ENCODE measurements around the gene CNOT4. TPM values are rescaled to one million over a fixed set of nuclear protein-coding genes. Genes with fewer than 3 reads are reported as not detected.
A peak's percentile ranks its signal among the peaks of the same experiment; 100 is the strongest.

Gene CNOT4
- total and polyA plus RNA-seq, 2 experiments from 2014 or later = 6.7 to 18.2 TPM

DNA sequence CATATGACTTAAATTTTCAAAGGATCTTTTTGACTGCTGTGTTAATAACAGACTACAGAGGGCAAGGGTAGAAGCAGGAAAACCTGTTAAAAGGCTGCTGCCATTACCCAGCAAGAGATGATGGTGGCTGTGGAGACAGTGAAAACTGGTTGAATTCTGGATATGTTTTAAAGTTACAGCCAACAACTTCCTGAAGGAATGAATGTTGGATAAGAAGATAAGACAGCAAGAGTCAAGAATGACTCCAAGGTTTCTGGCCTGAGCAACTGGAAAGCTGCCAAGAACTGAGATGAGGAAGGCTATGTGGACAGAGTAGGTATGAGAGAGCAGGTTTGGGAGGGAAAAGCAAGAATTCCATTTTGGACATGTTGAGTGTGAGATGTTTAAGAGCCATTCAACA lies 19.1 kb downstream of the CNOT4 start:
- no peak for TF ChIP-seq EZH2phosphoT487 (IDR thresholded peaks at IDR 0.05; ENCODE audit: insufficient read depth, low read depth)
- no peak for TF ChIP-seq EZH2 (IDR thresholded peaks at IDR 0.05; ENCODE audit: insufficient read depth, poor library complexity, severe bottlenecking)
- Histone ChIP-seq H3K9ac (no peak overlapping the region), H2AFZ (no peak overlapping the region), H3K4me3 (no peak overlapping the region), H4K20me1 (ENCODE audit: insufficient read depth) (peaks cover 15% of the 10 kb centered on the region), H3K9me2 (ENCODE audit: insufficient read depth) (no peaks in the 10 kb centered on the region), H3K27me3 (replicated peaks; ENCODE audit: insufficient read depth) (no peaks in the 10 kb centered on the region), H3K27ac (no peak overlapping the region), H3K79me2 (ENCODE audit: insufficient read depth) (peaks cover 100% of the 10 kb centered on the region), H3K4me2 (ENCODE audit: unreplicated experiment) (no peak overlapping the region), H3F3A (ENCODE audit: insufficient read depth) (peaks cover 8% of the 10 kb centered on the region), H3K9me3 (ENCODE audit: low read depth) (no peaks in the 10 kb centered on the region), H3K4me1 (ENCODE audit: insufficient read depth) (peaks cover 19% of the 10 kb centered on the region), H3K36me3 (ENCODE audit: low read depth) (no peaks in the 10 kb centered on the region)
- DNase-seq = peak; percentile 37
- in situ Hi-C loops (cut with MboI) = no loop called here

DNA sequence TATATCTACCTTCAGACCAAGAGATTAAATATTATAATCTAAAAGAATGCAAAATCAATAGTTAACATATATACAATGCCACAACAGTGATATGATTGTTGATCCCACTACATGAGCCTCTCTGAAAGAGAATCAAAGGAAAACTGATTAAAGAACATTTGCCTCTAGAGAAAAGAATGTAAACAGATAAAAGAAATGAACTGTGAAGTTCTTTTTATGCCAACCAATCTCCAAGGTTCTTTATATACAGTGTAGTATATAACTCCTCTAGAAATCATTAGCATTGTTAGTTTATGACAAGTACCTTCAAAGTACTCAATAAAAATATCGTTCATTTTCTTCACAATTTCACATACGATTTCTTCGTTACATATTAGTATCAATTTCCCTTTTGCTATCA lies 20.1 kb downstream of the CNOT4 start:
- H3K9me3 ChIP-seq (ENCODE audit: low read depth) = no peaks in the 10 kb centered on the region
- 97% methylated on average over 3 of the region's 3 CpGs for WGBS, 2 experiments (ENCODE audit: low coverage in 1 of 2, low lambda C conversion rate in 2 of 2, missing lambda C conversion rate in 2 of 2)
- H4K20me1 ChIP-seq (ENCODE audit: insufficient read depth) = peaks cover 19% of the 10 kb centered on the region
- H3K9me2 ChIP-seq (ENCODE audit: insufficient read depth) = no peaks in the 10 kb centered on the region
- no peak for DNase-seq
- H3K4me3 ChIP-seq = no peak overlapping the region
- no peak overlapping the region for H3K9ac ChIP-seq
- peaks cover 18% of the 10 kb centered on the region for H3F3A ChIP-seq (ENCODE audit: insufficient read depth)
- no peak overlapping the region for H3K27ac ChIP-seq
- TF ChIP-seq EZH2phosphoT487 (IDR thresholded peaks at IDR 0.05; ENCODE audit: insufficient read depth, low read depth) = no peak
- TF ChIP-seq EZH2 (IDR thresholded peaks at IDR 0.05; ENCODE audit: insufficient read depth, poor library complexity, severe bottlenecking) = no peak
- H3K36me3 ChIP-seq (ENCODE audit: low read depth) = no peaks in the 10 kb centered on the region
- H2AFZ ChIP-seq = no peak overlapping the region
- H3K4me1 ChIP-seq (ENCODE audit: insufficient read depth) = peaks cover 25% of the 10 kb centered on the region
- no peaks in the 10 kb centered on the region for H3K27me3 ChIP-seq (replicated peaks; ENCODE audit: insufficient read depth)
- in situ Hi-C loops (cut with MboI) = no loop called here
- H3K79me2 ChIP-seq (ENCODE audit: insufficient read depth) = peaks cover 100% of the 10 kb centered on the region
- H3K4me2 ChIP-seq (ENCODE audit: unreplicated experiment) = no peak overlapping the region

GRCh38 chr7:135486261-135486920 lies 23.5 kb downstream of the CNOT4 start:
- Histone ChIP-seq H3K27me3 (replicated peaks; ENCODE audit: insufficient read depth) (no peaks in the 10 kb centered on the region), H3K4me2 (ENCODE audit: unreplicated experiment) (peak overlapping the region; percentile 48), H4K20me1 (ENCODE audit: insufficient read depth) (peaks cover 9% of the 10 kb centered on the region; the same call in 1 of the 2 replicates), H3K27ac (peak overlapping the region; percentile 63), H3K4me1 (ENCODE audit: insufficient read depth) (peaks cover 25% of the 10 kb centered on the region), H3K9me3 (ENCODE audit: low read depth) (no peaks in the 10 kb centered on the region), H3K79me2 (ENCODE audit: insufficient read depth) (peaks cover 100% of the 10 kb centered on the region), H3K9me2 (ENCODE audit: insufficient read depth) (no peaks in the 10 kb centered on the region), H3F3A (ENCODE audit: insufficient read depth) (peaks cover 23% of the 10 kb centered on the region), H2AFZ (no peak overlapping the region), H3K4me3 (peak overlapping the region; percentile 22; the same call in 1 of the 2 replicates), H3K36me3 (ENCODE audit: low read depth) (no peaks in the 10 kb centered on the region), H3K9ac (0 out of 2 replicates have a peak overlapping the region, but pooled peaks have one; percentile 20)
- no peak for TF ChIP-seq EZH2phosphoT487 (IDR thresholded peaks at IDR 0.05; ENCODE audit: insufficient read depth, low read depth)
- WGBS, 2 experiments (ENCODE audit: low coverage in 1 of 2, low lambda C conversion rate in 2 of 2, missing lambda C conversion rate in 2 of 2) = 45 to 48% methylated on average over 3 of the region's 3 CpGs
- in situ Hi-C loops (cut with MboI) = no loop called here
- DNase-seq = peak; percentile 69

GRCh38 chr7:135481598-135481979 lies 28.3 kb downstream of the CNOT4 start:
- DNase-seq = no peak
- in situ Hi-C loops (cut with MboI) = no loop called here
- H3K79me2 ChIP-seq (ENCODE audit: insufficient read depth) = peaks cover 99% of the 10 kb centered on the region
- H3K27ac ChIP-seq = no peak overlapping the region
- H3K4me2 ChIP-seq (ENCODE audit: unreplicated experiment) = no peak overlapping the region
- no peak overlapping the region for H3K4me3 ChIP-seq
- peaks cover 14% of the 10 kb centered on the region for H3K4me1 ChIP-seq (ENCODE audit: insufficient read depth)
- H3K9me2 ChIP-seq (ENCODE audit: insufficient read depth) = no peaks in the 10 kb centered on the region
- H3F3A ChIP-seq (ENCODE audit: insufficient read depth) = peaks cover 18% of the 10 kb centered on the region
- no peak overlapping the region for H2AFZ ChIP-seq
- H3K9me3 ChIP-seq (ENCODE audit: low read depth) = no peaks in the 10 kb centered on the region
- H3K9ac ChIP-seq = no peak overlapping the region
- no peaks in the 10 kb centered on the region for H3K27me3 ChIP-seq (replicated peaks; ENCODE audit: insufficient read depth)
- H3K36me3 ChIP-seq (ENCODE audit: low read depth) = no peaks in the 10 kb centered on the region
- TF ChIP-seq EZH2 (IDR thresholded peaks at IDR 0.05; ENCODE audit: insufficient read depth, poor library complexity, severe bottlenecking) = no peak
- TF ChIP-seq EZH2phosphoT487 (IDR thresholded peaks at IDR 0.05; ENCODE audit: insufficient read depth, low read depth) = no peak
- H4K20me1 ChIP-seq (ENCODE audit: insufficient read depth) = peaks cover 9% of the 10 kb centered on the region; the same call in 1 of the 2 replicates
